KMS-11 (cell line): ENCODE data around the gene NUPR1.

Experiments used
- H2AFZ ChIP-seq: fragments of 200-600 bp; sonication (generic); 2 replicates; pipeline ENCODE4 v1.6.1; 2016; ENCODE audit warnings: antibody characterized with exemption, mixed run types, low read depth
- H3K27ac ChIP-seq: fragments of 200-600 bp; sonication (generic); 2 replicates; pipeline ENCODE4 v1.6.1; 2016; ENCODE audit warnings: mild to moderate bottlenecking, mixed run types
- H3K27me3 ChIP-seq: fragments of 200-600 bp; sonication (generic); 2 replicates; pipeline ENCODE4 v1.6.1; 2017; ENCODE audit warnings: mild to moderate bottlenecking, low read depth, mixed run types, moderate library complexity; ENCODE audit not compliant: insufficient read depth
- H3K36me3 ChIP-seq: fragments of 200-600 bp; sonication (generic); 2 replicates; pipeline ENCODE4 v1.6.1; 2017; ENCODE audit warnings: mild to moderate bottlenecking, mixed run types; ENCODE audit not compliant: insufficient read depth
- H3K4me1 ChIP-seq: fragments of 200-600 bp; sonication (generic); 2 replicates; pipeline ENCODE4 v1.6.1; 2016; ENCODE audit warnings: mild to moderate bottlenecking, low read depth, mixed run types; ENCODE audit not compliant: poor library complexity, severe bottlenecking
- H3K4me2 ChIP-seq: fragments of 200-600 bp; sonication (generic); 2 replicates; pipeline ENCODE4 v1.7.0; 2016; ENCODE audit warnings: mild to moderate bottlenecking, mixed run types
- H3K4me3 ChIP-seq: fragments of 200-600 bp; sonication (generic); IDR thresholded peaks from 2 replicates; pipeline ENCODE4 v1.6.1; 2017; ENCODE audit warnings: low read depth, low read length, mixed read lengths; ENCODE audit not compliant: insufficient read depth
- H3K79me2 ChIP-seq: fragments of 200-600 bp; sonication (generic); 2 replicates; pipeline ENCODE4 v1.6.1; 2016; ENCODE audit warnings: low read depth, mixed run types; ENCODE audit not compliant: insufficient read depth
- H3K9ac ChIP-seq: fragments of 200-600 bp; sonication (generic); 2 replicates; pipeline ENCODE4 v1.6.1; 2016; ENCODE audit warnings: mild to moderate bottlenecking, mixed run types
- H4K20me1 ChIP-seq: fragments of 200-600 bp; sonication (generic); 2 replicates; pipeline ENCODE4 v1.6.1; 2016; ENCODE audit warnings: mild to moderate bottlenecking, mixed run types; ENCODE audit not compliant: insufficient read depth
- CTCF ChIP-seq: fragments of 200-600 bp; sonication (generic); conservative IDR thresholded peaks from 2 replicates; pipeline ENCODE4 v1.6.1; 2017; ENCODE audit warnings: low read depth, mild to moderate bottlenecking, antibody characterized with exemption, low read length, moderate library complexity, mixed read lengths

NUPR1 gene

GRCh38 chr16:28563218-28563617 is 24.4 kb upstream of the NUPR1 start:
- Histone ChIP-seq H4K20me1 (no peaks in the 10 kb centered on the region), H3K27ac (no peak overlapping the region), H3K4me1 (no peaks in the 10 kb centered on the region), H3K79me2 (no peaks in the 10 kb centered on the region; the same call in 1 of the 2 replicates), H3K4me2 (no peak overlapping the region), H3K4me3 (no peak overlapping the region), H3K9ac (no peak overlapping the region), H3K36me3 (no peaks in the 10 kb centered on the region; the same call in 1 of the 2 replicates), H2AFZ (no peak overlapping the region), H3K27me3 (no peaks in the 10 kb centered on the region)
- no peak for TF ChIP-seq CTCF

GRCh38 chr16:28562199-28562598 is 23.4 kb upstream of the NUPR1 start:
- H3K79me2 ChIP-seq = no peaks in the 10 kb centered on the region

GRCh38 chr16:28561557-28562187 is 22.9 kb upstream of the NUPR1 start:
- no peaks in the 10 kb centered on the region for H3K27me3 ChIP-seq
- no peak overlapping the region for H3K9ac ChIP-seq
- no peak overlapping the region for H3K4me2 ChIP-seq
- no peak overlapping the region for H2AFZ ChIP-seq
- no peaks in the 10 kb centered on the region for H3K4me1 ChIP-seq
- H4K20me1 ChIP-seq = no peaks in the 10 kb centered on the region
- no peaks in the 10 kb centered on the region for H3K79me2 ChIP-seq
- no peak for TF ChIP-seq CTCF
- H3K4me3 ChIP-seq = no peak overlapping the region
- H3K36me3 ChIP-seq = no peaks in the 10 kb centered on the region; the same call in 1 of the 2 replicates
- H3K27ac ChIP-seq = no peak overlapping the region

More at GRCh38 chr16:28562199-28562598, 23.4 kb upstream of the NUPR1 start:
- Histone ChIP-seq H2AFZ (no peak overlapping the region), H3K9ac (no peak overlapping the region), H3K4me3 (no peak overlapping the region), H3K27ac (no peak overlapping the region), H3K36me3 (no peaks in the 10 kb centered on the region; the same call in 1 of the 2 replicates), H3K4me2 (no peak overlapping the region), H3K27me3 (no peaks in the 10 kb centered on the region), H4K20me1 (no peaks in the 10 kb centered on the region), H3K4me1 (no peaks in the 10 kb centered on the region)
- no peak for TF ChIP-seq CTCF

GRCh38 chr16:28558456-28558855 is 19.7 kb upstream of the NUPR1 start:
- Histone ChIP-seq H3K4me3 (no peak overlapping the region), H3K9ac (no peak overlapping the region), H3K4me2 (no peak overlapping the region), H3K4me1 (peaks cover 21% of the 10 kb centered on the region), H3K36me3 (no peaks in the 10 kb centered on the region; the same call in 1 of the 2 replicates), H4K20me1 (no peaks in the 10 kb centered on the region), H3K79me2 (peaks cover 5% of the 10 kb centered on the region; the same call in 1 of the 2 replicates), H3K27ac (no peak overlapping the region), H3K27me3 (no peaks in the 10 kb centered on the region), H2AFZ (no peak overlapping the region)
- TF ChIP-seq CTCF = no peak
